ENCODE results near the gene EIF4G3.

GRCh38 chr1:20974951-20975350 is 201.7 kb downstream of the EIF4G3 start:
- no peak for TF ChIP-seq EZH2phosphoT487 (IDR thresholded peaks at IDR 0.05; ENCODE audit: borderline replicate concordance, low read length)
- TF ChIP-seq, protein P1, sequence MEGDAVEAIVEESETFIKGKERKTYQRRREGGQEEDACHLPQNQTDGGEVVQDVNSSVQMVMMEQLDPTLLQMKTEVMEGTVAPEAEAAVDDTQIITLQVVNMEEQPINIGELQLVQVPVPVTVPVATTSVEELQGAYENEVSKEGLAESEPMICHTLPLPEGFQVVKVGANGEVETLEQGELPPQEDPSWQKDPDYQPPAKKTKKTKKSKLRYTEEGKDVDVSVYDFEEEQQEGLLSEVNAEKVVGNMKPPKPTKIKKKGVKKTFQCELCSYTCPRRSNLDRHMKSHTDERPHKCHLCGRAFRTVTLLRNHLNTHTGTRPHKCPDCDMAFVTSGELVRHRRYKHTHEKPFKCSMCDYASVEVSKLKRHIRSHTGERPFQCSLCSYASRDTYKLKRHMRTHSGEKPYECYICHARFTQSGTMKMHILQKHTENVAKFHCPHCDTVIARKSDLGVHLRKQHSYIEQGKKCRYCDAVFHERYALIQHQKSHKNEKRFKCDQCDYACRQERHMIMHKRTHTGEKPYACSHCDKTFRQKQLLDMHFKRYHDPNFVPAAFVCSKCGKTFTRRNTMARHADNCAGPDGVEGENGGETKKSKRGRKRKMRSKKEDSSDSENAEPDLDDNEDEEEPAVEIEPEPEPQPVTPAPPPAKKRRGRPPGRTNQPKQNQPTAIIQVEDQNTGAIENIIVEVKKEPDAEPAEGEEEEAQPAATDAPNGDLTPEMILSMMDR (IDR thresholded peaks at IDR 0.05; ENCODE audit: low read depth, low read length, poor library complexity, severe bottlenecking) = no peak
